Activated naive CD8-positive, alpha-beta T cell treated with anti-CD3 and anti-CD28 coated beads for 36 hours (primary cell): ENCODE measurements around the gene PTCH1. TPM values are rescaled to one million over a fixed set of nuclear protein-coding genes. Genes with fewer than 3 reads are reported as not detected.

Source experiments
- DNase-seq: peaks from one replicate; pipeline ENCODE4 v3.0.0; 2021
- H3K27ac Mint-ChIP-seq: one replicate; pipeline ENCODE4 v1.8.0; 2022; ENCODE audit warnings: mild to moderate bottlenecking, moderate library complexity, mixed read lengths
- H3K27me3 Mint-ChIP-seq: one replicate; pipeline ENCODE4 v1.8.0; 2022; ENCODE audit warnings: mild to moderate bottlenecking, mixed read lengths
- H3K36me3 Mint-ChIP-seq: one replicate; pipeline ENCODE4 v1.8.0; 2021; ENCODE audit warnings: mild to moderate bottlenecking, mixed read lengths
- H3K4me1 Mint-ChIP-seq: one replicate; pipeline ENCODE4 v1.8.0; 2021; ENCODE audit warnings: mixed read lengths
- H3K4me3 Mint-ChIP-seq: one replicate; pipeline ENCODE4 v1.8.0; 2022; ENCODE audit warnings: mild to moderate bottlenecking, moderate library complexity, mixed read lengths
- H3K9me3 Mint-ChIP-seq: one replicate; pipeline ENCODE4 v1.8.0; 2022; ENCODE audit warnings: mixed read lengths
- total RNA-seq, 2 experiments: library from RNA; stranded (reverse); gene quantifications; one replicate each; pipeline ENCODE4 v1.2.3, GENCODE V29; 2021

Gene PTCH1
- total RNA-seq, 2 experiments from 2014 or later, result 4.8 to 6.1 TPM

DNA sequence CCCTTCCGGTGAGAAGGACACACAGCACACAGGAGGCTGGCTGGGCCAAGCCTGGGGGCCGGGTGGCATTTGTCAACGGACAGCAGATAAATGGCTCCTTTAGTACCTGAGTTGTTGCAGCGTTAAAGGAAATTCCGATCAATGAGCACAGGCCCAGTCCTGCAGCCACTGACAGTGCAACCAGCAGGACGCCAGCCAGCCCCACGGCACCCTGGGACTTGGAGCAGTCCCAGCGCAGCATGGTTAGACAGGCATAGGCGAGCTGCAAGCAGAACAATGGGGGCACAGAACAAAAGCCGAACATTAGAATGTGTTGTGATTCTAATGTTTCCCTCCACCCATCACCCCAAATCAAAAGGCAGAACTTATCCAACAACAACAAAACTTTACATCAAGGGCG lies 39.3 kb downstream of the PTCH1 start:
- H3K27me3 Mint-ChIP-seq, result no peaks in the 10 kb centered on the region
- H3K36me3 Mint-ChIP-seq, result peaks cover 7% of the 10 kb centered on the region
- peaks cover 10% of the 10 kb centered on the region for H3K4me1 Mint-ChIP-seq
- H3K27ac Mint-ChIP-seq, result no peak overlapping the region
- no peak for DNase-seq
- H3K4me3 Mint-ChIP-seq, result no peak overlapping the region
- no peaks in the 10 kb centered on the region for H3K9me3 Mint-ChIP-seq

GRCh38 chr9:95468791-95469190 lies 48.0 kb downstream of the PTCH1 start:
- Mint-ChIP-seq H3K4me3 (no peak overlapping the region), H3K36me3 (peaks cover 20% of the 10 kb centered on the region), H3K27me3 (no peaks in the 10 kb centered on the region), H3K4me1 (peaks cover 9% of the 10 kb centered on the region), H3K9me3 (no peaks in the 10 kb centered on the region), H3K27ac (no peak overlapping the region)
- DNase-seq, result no peak

DNA sequence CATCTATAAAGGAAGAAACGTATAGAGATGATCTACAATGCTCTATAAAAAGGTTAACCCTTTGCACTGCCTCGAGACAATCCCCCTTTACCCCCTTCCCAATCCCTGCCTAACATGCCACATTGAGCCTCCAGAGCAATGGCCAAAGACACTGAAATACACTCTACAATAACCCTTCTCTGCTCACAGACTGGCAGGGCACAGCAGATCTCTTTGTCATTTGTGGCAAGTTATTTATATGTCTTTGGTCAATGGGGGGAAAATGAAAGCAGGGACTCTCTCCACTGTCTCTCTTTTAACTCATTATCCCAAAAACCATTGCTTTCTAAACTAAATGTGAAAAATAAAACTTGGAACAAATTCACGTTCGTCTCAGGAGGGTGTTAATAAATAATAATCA lies 51.7 kb downstream of the PTCH1 start:
- H3K9me3 Mint-ChIP-seq, result no peaks in the 10 kb centered on the region
- peaks cover 22% of the 10 kb centered on the region for H3K36me3 Mint-ChIP-seq
- H3K27me3 Mint-ChIP-seq, result no peaks in the 10 kb centered on the region
- peaks cover 34% of the 10 kb centered on the region for H3K4me1 Mint-ChIP-seq
- H3K4me3 Mint-ChIP-seq, result no peak overlapping the region
- H3K27ac Mint-ChIP-seq, result no peak overlapping the region
- no peak for DNase-seq

- peaks cover 34% of the 10 kb centered on the region for H3K4me1 Mint-ChIP-seq
- no peak for DNase-seq
- peaks cover 23% of the 10 kb centered on the region for H3K36me3 Mint-ChIP-seq
- no peaks in the 10 kb centered on the region for H3K9me3 Mint-ChIP-seq
- H3K27ac Mint-ChIP-seq, result peak overlapping the region; percentile 59
- no peaks in the 10 kb centered on the region for H3K27me3 Mint-ChIP-seq
- H3K4me3 Mint-ChIP-seq, result peak overlapping the region; percentile 78
These were observed 53.4 kb downstream of the PTCH1 start for GRCh38 chr9:95463148-95464060.

- peak; percentile 76 for DNase-seq
- Mint-ChIP-seq H3K27me3 (no peaks in the 10 kb centered on the region), H3K36me3 (peaks cover 20% of the 10 kb centered on the region), H3K4me1 (peaks cover 34% of the 10 kb centered on the region), H3K4me3 (peak overlapping the region; percentile 78), H3K27ac (peak overlapping the region; percentile 87), H3K9me3 (no peaks in the 10 kb centered on the region)
These were observed 54.3 kb downstream of the PTCH1 start for GRCh38 chr9:95462249-95463147.

GRCh38 chr9:95461448-95462248 lies 55.1 kb downstream of the PTCH1 start:
- Mint-ChIP-seq H3K9me3 (no peaks in the 10 kb centered on the region), H3K4me1 (peaks cover 34% of the 10 kb centered on the region), H3K4me3 (peak overlapping the region; percentile 78), H3K27me3 (no peaks in the 10 kb centered on the region), H3K36me3 (peaks cover 14% of the 10 kb centered on the region), H3K27ac (peak overlapping the region; percentile 87)
- no peak for DNase-seq

GRCh38 chr9:95460518-95461164 lies 56.1 kb downstream of the PTCH1 start:
- DNase-seq, result no peak
- Mint-ChIP-seq H3K27me3 (no peaks in the 10 kb centered on the region), H3K4me3 (no peak overlapping the region), H3K27ac (no peak overlapping the region), H3K9me3 (no peaks in the 10 kb centered on the region), H3K36me3 (peaks cover 10% of the 10 kb centered on the region), H3K4me1 (peaks cover 34% of the 10 kb centered on the region)

DNA sequence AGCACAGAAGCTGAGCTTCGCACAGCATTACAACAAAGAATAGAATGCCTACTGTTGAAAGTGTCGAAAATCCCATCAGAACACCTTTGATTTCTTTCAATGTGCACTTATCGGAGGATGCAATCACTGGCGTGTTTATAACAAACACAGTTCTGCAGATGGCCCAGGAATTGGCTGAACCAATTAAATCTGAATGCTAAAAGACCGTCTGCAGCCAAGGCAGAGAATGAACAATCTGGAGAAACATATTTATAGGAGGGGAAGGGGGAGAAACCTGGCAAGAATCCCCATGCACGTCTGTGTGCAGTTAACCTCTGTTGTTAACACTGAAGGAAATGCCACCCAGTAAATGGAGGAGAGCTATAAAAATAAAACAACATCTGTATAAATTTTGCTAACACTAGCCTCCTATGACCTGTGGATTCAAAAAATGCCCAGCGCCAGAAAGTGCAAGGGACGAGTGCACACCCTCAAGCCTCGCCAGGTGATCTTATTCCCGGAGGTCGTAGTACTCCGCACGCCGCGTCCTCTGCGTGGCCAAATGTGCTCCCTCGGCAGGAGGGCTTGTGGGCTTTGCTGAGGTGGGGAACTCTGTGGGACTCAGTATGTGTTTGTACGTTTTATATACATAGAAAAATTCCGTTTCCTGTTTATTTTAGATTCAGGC lies 56.8 kb downstream of the PTCH1 start:
- no peak for DNase-seq

DNA sequence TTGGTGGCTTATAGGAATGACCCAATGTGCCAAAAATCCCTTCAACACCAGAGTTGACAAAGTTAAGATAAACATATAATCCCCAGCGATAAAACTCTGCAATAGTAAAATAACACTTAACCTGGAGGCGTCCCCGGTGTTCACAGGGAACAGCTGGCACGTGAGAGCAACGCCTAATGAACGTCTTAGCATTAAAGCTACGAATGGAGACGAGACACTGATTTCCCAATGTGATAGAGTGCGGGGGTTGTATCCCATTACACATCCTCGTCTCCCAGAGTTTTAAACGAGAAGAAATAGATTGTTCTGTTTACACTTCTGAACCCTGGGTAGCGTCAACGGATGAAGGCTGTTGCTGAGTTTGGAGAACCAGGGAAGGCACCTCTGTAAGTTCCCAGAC lies 57.6 kb downstream of the PTCH1 start:
- DNase-seq, result no peak
- H3K36me3 Mint-ChIP-seq, result peaks cover 3% of the 10 kb centered on the region
- no peaks in the 10 kb centered on the region for H3K27me3 Mint-ChIP-seq
- H3K27ac Mint-ChIP-seq, result no peak overlapping the region
- H3K4me3 Mint-ChIP-seq, result no peak overlapping the region
- no peaks in the 10 kb centered on the region for H3K9me3 Mint-ChIP-seq
- H3K4me1 Mint-ChIP-seq, result peaks cover 26% of the 10 kb centered on the region

More for the DNA sequence above, 56.8 kb downstream of the PTCH1 start:
- Mint-ChIP-seq H3K27ac (no peak overlapping the region), H3K27me3 (no peaks in the 10 kb centered on the region), H3K36me3 (peaks cover 5% of the 10 kb centered on the region), H3K9me3 (no peaks in the 10 kb centered on the region), H3K4me3 (no peak overlapping the region), H3K4me1 (peaks cover 30% of the 10 kb centered on the region)

GRCh38 chr9:95458666-95459065 lies 58.1 kb downstream of the PTCH1 start:
- Mint-ChIP-seq H3K4me3 (no peak overlapping the region), H3K36me3 (peaks cover 3% of the 10 kb centered on the region), H3K27me3 (no peaks in the 10 kb centered on the region), H3K27ac (no peak overlapping the region), H3K9me3 (no peaks in the 10 kb centered on the region), H3K4me1 (peaks cover 24% of the 10 kb centered on the region)
- DNase-seq, result no peak

DNA sequence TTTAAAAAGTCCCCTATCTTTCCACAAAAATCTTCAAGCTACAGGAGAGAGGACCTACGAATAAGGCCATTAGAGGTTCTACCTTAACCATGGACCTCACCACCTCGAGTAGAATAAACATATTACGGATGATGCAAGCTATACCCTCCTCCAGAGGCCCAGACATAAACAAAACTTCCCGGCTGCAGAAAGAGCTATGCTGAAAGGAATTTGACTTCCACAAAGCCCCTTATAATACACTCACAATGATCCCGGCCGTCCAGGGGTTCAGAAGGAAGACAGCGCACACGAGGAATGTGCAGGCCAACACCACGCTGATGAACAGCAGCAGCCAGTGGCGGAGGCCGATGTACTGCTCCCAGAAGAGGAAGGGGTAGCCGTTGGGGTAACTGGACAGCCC lies 59.0 kb downstream of the PTCH1 start:
- Mint-ChIP-seq H3K9me3 (no peaks in the 10 kb centered on the region), H3K4me3 (no peak overlapping the region), H3K4me1 (peaks cover 15% of the 10 kb centered on the region), H3K36me3 (peaks cover 2% of the 10 kb centered on the region), H3K27me3 (no peaks in the 10 kb centered on the region), H3K27ac (no peak overlapping the region)
- no peak for DNase-seq

- Mint-ChIP-seq H3K9me3 (no peaks in the 10 kb centered on the region), H3K36me3 (peaks cover 2% of the 10 kb centered on the region), H3K4me1 (no peaks in the 10 kb centered on the region), H3K27me3 (no peaks in the 10 kb centered on the region), H3K27ac (no peak overlapping the region), H3K4me3 (no peak overlapping the region)
- DNase-seq, result no peak
These were observed 61.1 kb downstream of the PTCH1 start for GRCh38 chr9:95455714-95456113.

- H3K27ac Mint-ChIP-seq, result no peak overlapping the region
- H3K4me1 Mint-ChIP-seq, result no peaks in the 10 kb centered on the region
- H3K9me3 Mint-ChIP-seq, result no peaks in the 10 kb centered on the region
- H3K36me3 Mint-ChIP-seq, result no peaks in the 10 kb centered on the region
- no peak for DNase-seq
- H3K4me3 Mint-ChIP-seq, result no peak overlapping the region
- H3K27me3 Mint-ChIP-seq, result no peaks in the 10 kb centered on the region
These were observed 64.6 kb downstream of the PTCH1 start for GRCh38 chr9:95452176-95452575.

DNA sequence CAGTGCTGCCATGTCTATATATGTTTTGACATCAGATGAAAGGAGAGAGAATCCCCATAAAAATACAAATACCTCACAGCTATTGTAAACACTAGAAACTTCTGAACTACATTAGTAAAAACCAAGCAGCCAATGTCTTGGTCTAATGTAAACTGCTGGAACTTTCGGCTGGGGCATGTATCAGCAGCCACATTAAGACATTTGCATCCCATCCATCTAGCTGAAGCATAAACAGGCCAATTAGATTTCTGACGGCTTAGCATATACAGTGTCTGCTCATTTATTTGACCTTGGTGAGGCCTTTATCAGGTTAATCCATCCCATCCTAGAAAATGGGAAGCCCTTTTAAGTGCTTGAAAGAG lies 65.7 kb downstream of the PTCH1 start:
- peaks cover 2% of the 10 kb centered on the region for H3K36me3 Mint-ChIP-seq

More for the DNA sequence above, 65.7 kb downstream of the PTCH1 start:
- no peak for DNase-seq
- H3K27ac Mint-ChIP-seq, result no peak overlapping the region
- peaks cover 4% of the 10 kb centered on the region for H3K4me1 Mint-ChIP-seq
- H3K27me3 Mint-ChIP-seq, result no peaks in the 10 kb centered on the region
- no peaks in the 10 kb centered on the region for H3K9me3 Mint-ChIP-seq
- H3K4me3 Mint-ChIP-seq, result no peak overlapping the region
